ENCODE results near the gene HPGDS.
"Not testable (repeated sequence)": the region's sequence is repeated elsewhere in the genome, so short reads cannot be mapped to it uniquely, and the experiment has no call there.

HPGDS gene

DNA sequence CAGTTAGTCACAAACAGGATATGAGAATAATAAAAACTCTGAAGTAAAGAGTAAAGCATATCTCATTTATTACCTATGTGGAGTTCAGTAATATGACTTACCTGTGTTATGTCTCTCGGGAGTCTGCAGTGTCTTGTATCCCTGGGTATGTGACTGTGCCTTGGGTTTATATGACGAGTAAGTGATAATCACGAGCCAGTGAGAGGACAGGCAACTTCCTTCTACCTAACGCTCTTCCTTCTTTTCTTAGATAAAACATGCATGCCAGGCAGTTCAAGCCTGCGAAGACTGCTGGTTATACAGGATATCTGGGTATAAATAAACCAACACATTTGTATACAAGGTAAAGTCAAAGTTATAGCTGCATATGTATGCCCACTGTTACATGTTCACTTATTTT lies at the start of gene HPGDS:
Gene HPGDS (minus strand): TSS at position 143 of the 400 bp plus-strand sequence. CDS start 8,207 bp downstream, outside the sequence.
- Mint-ChIP-seq H3K9me3 (no peaks in the 10 kb centered on the region), H3K4me3 (no peak within 1 kb of the TSS), H3K27ac (no peak within 1 kb of the TSS), H3K36me3 (ENCODE audit: low read depth) (no peaks in the 10 kb centered on the region), H3K4me1 (peaks cover 38% of the 10 kb centered on the region), H3K27me3 (no peaks in the 10 kb centered on the region)
- no peak for ATAC-seq
- no peak for DNase-seq

GRCh38 chr4:94390804-94391410 lies 48.3 kb upstream of the HPGDS start:
- Mint-ChIP-seq H3K9me3 (no peaks in the 10 kb centered on the region), H3K4me3 (no peak overlapping the region), H3K4me1 (no peaks in the 10 kb centered on the region), H3K36me3 (ENCODE audit: low read depth) (no peaks in the 10 kb centered on the region), H3K27me3 (peaks cover 6% of the 10 kb centered on the region), H3K27ac (no peak overlapping the region)
- DNase-seq (peak; percentile 8), ATAC-seq (no peak)

DNA sequence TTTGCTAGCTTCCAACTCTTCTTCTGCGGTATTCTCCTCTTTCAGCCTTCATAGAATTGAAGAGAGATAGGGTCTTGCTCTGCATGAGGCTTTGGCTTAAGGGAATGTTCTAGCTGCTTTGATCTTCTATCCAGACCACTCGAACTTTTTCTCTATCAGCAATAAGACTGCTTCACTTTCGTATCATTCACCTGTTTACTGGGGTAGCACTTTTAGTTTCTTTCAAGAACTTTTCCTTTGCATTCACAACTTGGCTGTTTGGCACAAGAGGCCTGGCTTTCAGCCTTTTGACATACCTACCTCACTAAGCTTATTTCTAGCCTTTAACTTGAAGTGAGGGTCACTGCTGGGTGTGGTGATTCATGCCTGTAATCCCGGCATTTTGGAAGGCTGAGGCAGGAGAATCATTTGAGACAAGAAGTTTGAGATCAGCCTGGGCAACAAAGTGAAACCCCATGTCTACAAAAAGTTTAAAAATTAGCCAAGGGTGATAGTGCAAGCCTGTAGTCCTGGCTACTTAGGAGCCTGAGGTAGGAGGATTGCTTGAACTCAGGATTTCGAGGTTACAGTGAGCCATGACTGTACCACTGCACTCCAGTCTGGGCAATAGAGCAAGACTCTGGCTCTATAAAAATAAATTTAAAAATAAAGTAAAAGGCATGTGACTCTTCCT lies 47.1 kb upstream of the HPGDS start:
- no peaks in the 10 kb centered on the region for H3K9me3 Mint-ChIP-seq
- H3K36me3 Mint-ChIP-seq (ENCODE audit: low read depth), result no peaks in the 10 kb centered on the region
- H3K4me1 Mint-ChIP-seq, result no peaks in the 10 kb centered on the region
- peaks cover 6% of the 10 kb centered on the region for H3K27me3 Mint-ChIP-seq
- no peak overlapping the region for H3K27ac Mint-ChIP-seq
- DNase-seq (no peak), ATAC-seq (no peak)
- H3K4me3 Mint-ChIP-seq, result no peak overlapping the region

- not testable (repeated sequence) for H3K36me3 Mint-ChIP-seq (ENCODE audit: low read depth); H3K4me1 Mint-ChIP-seq; H3K4me3 Mint-ChIP-seq; H3K9me3 Mint-ChIP-seq; ATAC-seq; H3K27me3 Mint-ChIP-seq; H3K27ac Mint-ChIP-seq; DNase-seq
These were observed 45.3 kb upstream of the HPGDS start for GRCh38 chr4:94387965-94388364.

DNA sequence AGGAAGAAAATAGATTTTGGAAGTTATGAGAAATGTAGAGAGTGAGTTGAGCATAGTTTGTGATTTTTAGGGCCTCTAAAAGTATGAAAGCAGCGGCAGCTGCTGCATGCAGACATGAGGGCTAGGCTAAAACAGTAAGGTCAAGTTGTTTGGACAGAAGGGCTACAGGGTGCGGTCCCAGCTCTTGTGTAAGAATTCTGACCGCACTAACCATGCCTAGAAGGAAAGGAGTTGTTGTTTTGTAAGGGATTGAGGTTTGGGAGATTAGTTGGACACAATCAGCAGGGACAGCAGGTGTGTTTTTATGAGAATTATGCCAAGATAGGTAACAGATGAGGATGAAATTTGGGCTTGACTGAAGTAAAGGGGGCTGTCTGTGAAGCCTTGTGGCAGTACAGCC lies 42.8 kb upstream of the HPGDS start:
- H3K9me3 Mint-ChIP-seq; H3K4me3 Mint-ChIP-seq; DNase-seq; H3K4me1 Mint-ChIP-seq; H3K27ac Mint-ChIP-seq; ATAC-seq; H3K36me3 Mint-ChIP-seq (ENCODE audit: low read depth); H3K27me3 Mint-ChIP-seq: not testable (repeated sequence)

GRCh38 chr4:94382891-94383290 lies 40.3 kb upstream of the HPGDS start:
- not testable (repeated sequence) for H3K4me3 Mint-ChIP-seq

DNA sequence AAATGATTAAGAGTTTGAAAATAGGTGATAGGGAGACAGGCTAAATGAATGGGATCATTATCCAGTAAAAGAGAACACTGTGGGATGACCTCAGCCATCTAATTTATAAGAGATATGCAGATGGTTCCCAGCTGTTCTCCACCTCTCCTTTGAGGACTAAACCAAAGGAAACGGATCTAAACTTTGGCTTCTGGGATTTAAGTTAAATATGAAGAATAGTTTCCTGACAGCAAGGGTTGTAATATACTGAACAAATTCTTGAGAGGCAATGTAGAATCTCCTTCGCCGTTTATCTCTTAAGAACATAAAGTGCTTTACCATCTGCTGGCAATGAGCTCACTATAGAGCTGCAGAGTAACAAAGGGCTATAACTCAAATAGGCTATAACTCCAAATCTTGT lies 35.4 kb upstream of the HPGDS start:
- H3K4me3 Mint-ChIP-seq, result no peak overlapping the region
- no peak for ATAC-seq
- DNase-seq, result no peak
- peaks cover 2% of the 10 kb centered on the region for H3K27me3 Mint-ChIP-seq
- no peaks in the 10 kb centered on the region for H3K36me3 Mint-ChIP-seq (ENCODE audit: low read depth)
- H3K9me3 Mint-ChIP-seq, result no peaks in the 10 kb centered on the region
- no peaks in the 10 kb centered on the region for H3K4me1 Mint-ChIP-seq
- H3K27ac Mint-ChIP-seq, result no peak overlapping the region

More at GRCh38 chr4:94382891-94383290, 40.3 kb upstream of the HPGDS start:
- not testable (repeated sequence) for H3K27me3 Mint-ChIP-seq; H3K4me1 Mint-ChIP-seq; ATAC-seq; H3K36me3 Mint-ChIP-seq (ENCODE audit: low read depth); DNase-seq; H3K9me3 Mint-ChIP-seq; H3K27ac Mint-ChIP-seq

- Mint-ChIP-seq H3K27ac (no peak overlapping the region), H3K4me1 (no peaks in the 10 kb centered on the region), H3K9me3 (no peaks in the 10 kb centered on the region), H3K4me3 (no peak overlapping the region), H3K27me3 (peaks cover 2% of the 10 kb centered on the region), H3K36me3 (ENCODE audit: low read depth) (no peaks in the 10 kb centered on the region)
- DNase-seq (no peak), ATAC-seq (no peak)
These were observed 34.7 kb upstream of the HPGDS start for GRCh38 chr4:94377294-94377693.

DNA sequence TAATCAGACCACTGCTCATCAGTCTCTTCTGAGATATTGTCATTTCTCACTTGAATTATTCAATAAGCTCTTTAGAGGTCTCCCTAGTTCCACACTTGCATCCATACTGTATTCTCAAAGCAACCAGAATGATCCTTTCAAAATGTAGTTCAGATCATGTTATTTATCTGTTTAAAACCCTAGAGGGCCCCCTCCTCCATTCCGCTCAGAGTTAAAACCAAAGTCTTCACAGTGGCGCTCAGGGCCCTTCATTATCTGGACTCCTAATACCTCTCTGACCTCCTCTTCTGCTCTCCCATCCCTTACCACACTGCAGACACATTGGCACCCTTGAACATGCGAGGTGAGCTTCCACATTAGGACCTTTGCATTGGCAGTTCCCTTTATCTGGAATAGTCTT lies 32.7 kb upstream of the HPGDS start:
- Mint-ChIP-seq H3K27ac (no peak overlapping the region), H3K36me3 (ENCODE audit: low read depth) (no peaks in the 10 kb centered on the region), H3K9me3 (no peaks in the 10 kb centered on the region), H3K4me3 (no peak overlapping the region), H3K4me1 (no peaks in the 10 kb centered on the region), H3K27me3 (peaks cover 2% of the 10 kb centered on the region)
- no peak for DNase-seq
- ATAC-seq, result no peak

- peaks cover 4% of the 10 kb centered on the region for H3K27me3 Mint-ChIP-seq
- H3K4me3 Mint-ChIP-seq, result no peak overlapping the region
- ATAC-seq (no peak), DNase-seq (no peak)
- H3K36me3 Mint-ChIP-seq (ENCODE audit: low read depth), result no peaks in the 10 kb centered on the region
- H3K27ac Mint-ChIP-seq, result no peak overlapping the region
- no peaks in the 10 kb centered on the region for H3K4me1 Mint-ChIP-seq
- H3K9me3 Mint-ChIP-seq, result no peaks in the 10 kb centered on the region
These were observed 31.1 kb upstream of the HPGDS start for GRCh38 chr4:94373752-94374151.

DNA sequence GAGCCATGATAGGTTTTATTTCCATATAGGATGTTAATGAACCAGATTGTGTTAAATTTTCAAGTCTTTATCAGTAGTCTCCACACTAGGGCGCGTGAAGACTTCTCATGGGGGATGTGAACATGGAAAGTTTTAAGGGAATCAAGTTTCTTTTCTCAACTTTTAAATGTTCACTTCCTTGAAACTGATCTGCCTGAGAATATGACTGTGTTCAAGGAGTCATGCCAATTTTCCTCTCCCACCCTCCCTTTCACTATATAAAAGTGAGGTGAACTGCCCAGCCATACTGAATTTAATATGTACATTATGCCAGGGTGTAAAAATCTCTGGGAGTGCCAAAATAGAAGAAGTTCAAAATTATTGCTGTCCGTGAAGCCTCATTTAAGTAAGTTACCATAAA lies 30.4 kb upstream of the HPGDS start:
- H3K9me3 Mint-ChIP-seq, result no peaks in the 10 kb centered on the region
- no peak overlapping the region for H3K27ac Mint-ChIP-seq
- ATAC-seq, result no peak
- no peaks in the 10 kb centered on the region for H3K4me1 Mint-ChIP-seq
- no peak for DNase-seq
- no peak overlapping the region for H3K4me3 Mint-ChIP-seq
- H3K36me3 Mint-ChIP-seq (ENCODE audit: low read depth), result no peaks in the 10 kb centered on the region
- peaks cover 2% of the 10 kb centered on the region for H3K27me3 Mint-ChIP-seq

DNA sequence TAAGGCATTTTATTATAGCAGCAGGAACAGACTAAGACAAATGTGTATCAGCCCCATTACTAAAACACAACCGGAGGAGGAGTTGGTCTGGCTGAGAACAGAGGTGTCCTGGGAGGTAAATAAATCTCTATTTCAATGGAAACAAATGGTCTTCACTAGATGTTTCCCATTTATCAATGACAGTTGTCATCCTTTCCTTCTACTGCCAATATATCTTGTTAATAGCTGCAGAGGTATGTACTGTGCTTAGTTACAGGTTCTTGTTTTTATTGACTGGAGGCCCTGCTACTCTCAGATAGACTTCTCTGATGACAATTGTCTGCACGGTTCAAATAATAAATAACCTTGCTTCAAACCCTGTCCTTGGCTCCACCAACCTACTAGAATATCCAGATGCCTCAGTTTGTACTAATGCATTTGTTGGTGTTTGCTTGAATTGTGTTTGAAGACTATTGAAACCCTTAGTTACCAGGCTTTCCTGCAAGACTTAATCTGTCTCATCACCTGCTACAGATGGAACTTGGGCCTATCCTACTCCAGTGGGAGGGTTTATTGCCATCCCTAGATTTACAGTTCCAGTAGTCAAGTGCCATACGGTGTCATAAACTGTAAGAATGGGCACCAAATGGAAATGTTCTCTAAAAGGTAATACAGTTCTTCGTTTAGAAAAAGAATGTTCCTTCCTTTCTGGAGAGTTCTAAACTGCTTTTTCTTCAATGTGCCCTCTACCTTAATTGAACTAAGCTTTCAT lies 29.8 kb upstream of the HPGDS start:
- ATAC-seq (no peak), DNase-seq (no peak)
- Mint-ChIP-seq H3K36me3 (ENCODE audit: low read depth) (no peaks in the 10 kb centered on the region), H3K4me1 (no peaks in the 10 kb centered on the region), H3K4me3 (no peak overlapping the region), H3K27ac (no peak overlapping the region), H3K9me3 (no peaks in the 10 kb centered on the region), H3K27me3 (peaks cover 2% of the 10 kb centered on the region)

GRCh38 chr4:94371290-94371689 lies 28.7 kb upstream of the HPGDS start:
- Mint-ChIP-seq H3K4me3 (no peak overlapping the region), H3K27ac (no peak overlapping the region), H3K4me1 (no peaks in the 10 kb centered on the region), H3K9me3 (no peaks in the 10 kb centered on the region), H3K36me3 (ENCODE audit: low read depth) (no peaks in the 10 kb centered on the region), H3K27me3 (peaks cover 11% of the 10 kb centered on the region)
- ATAC-seq, result no peak
- no peak for DNase-seq

DNA sequence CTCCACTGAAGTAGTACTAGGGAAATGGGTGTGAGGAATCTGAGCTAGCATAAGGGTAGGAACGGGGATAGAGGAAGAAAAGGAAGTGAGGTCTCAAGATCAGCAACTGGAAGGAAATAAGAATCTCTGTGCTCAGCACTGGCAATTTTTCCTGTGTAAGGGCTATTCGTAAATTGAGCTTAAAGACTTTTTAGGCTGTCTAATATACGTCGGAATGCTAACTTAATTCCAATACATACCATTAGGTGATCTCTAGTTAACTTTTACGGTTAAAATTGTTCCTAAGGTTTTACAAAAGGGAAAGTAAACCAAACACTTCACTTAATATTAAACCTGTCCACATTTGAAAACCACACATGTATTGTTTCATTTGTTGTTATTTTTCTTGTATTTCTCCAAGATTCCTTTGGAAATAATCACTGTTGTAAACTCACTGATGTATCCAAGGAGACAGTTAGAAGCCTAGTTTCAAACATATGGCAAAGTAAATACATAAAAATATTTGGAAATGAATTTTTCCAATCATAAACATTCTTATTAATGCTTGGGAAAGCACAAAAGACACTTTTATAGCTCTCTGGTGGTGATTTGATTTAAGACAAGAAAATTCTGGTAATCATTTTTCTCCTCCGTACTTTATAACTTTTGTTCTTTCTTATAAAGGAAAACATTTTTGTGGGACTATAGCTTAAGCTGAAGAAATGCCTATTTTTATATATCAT lies 28.1 kb upstream of the HPGDS start:
- Mint-ChIP-seq H3K4me3 (no peak overlapping the region), H3K36me3 (ENCODE audit: low read depth) (no peaks in the 10 kb centered on the region), H3K4me1 (no peaks in the 10 kb centered on the region), H3K27me3 (peaks cover 16% of the 10 kb centered on the region), H3K27ac (no peak overlapping the region), H3K9me3 (no peaks in the 10 kb centered on the region)
- DNase-seq (no peak), ATAC-seq (no peak)

DNA sequence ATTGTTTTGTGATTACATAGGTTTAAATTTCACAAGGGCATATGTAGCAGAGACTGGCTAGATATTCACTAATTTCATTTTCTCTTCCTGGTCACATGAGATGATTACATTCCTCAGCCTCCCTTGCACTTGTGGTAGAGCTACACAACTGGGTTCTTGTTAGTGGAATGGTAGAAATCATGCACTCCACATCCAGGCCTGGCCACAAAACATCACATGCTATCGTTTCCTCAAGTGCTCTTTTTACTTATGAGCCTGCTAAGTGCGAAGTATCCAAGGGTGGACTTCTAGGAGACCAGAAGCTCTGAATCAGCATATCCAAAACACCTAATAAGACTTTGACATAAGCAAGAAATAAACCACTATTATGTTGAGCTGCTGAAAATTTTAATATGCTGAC lies 26.4 kb upstream of the HPGDS start:
- Mint-ChIP-seq H3K27me3 (peaks cover 18% of the 10 kb centered on the region), H3K9me3 (no peaks in the 10 kb centered on the region), H3K4me3 (no peak overlapping the region), H3K4me1 (no peaks in the 10 kb centered on the region), H3K36me3 (ENCODE audit: low read depth) (no peaks in the 10 kb centered on the region), H3K27ac (no peak overlapping the region)
- ATAC-seq (no peak), DNase-seq (no peak)
